OCI-LY3 (cell line): Measurements from ENCODE around the gene TSC1.

Experiments used
- CTCF ChIP-seq: fragments of 200-600, 300-600 bp; sonication (generic); IDR thresholded peaks from 2 replicates; pipeline ENCODE4 v1.5.1; 2014; ENCODE audit warnings: antibody characterized with exemption, low read length, low read depth
- EZH2phosphoT487 ChIP-seq: fragments of 200-600 bp; shearing (Covaris generic); IDR thresholded peaks from 2 replicates; pipeline ENCODE4 v1.6.1; 2018; ENCODE audit warnings: antibody characterized with exemption, mixed run types, low read depth

DNA sequence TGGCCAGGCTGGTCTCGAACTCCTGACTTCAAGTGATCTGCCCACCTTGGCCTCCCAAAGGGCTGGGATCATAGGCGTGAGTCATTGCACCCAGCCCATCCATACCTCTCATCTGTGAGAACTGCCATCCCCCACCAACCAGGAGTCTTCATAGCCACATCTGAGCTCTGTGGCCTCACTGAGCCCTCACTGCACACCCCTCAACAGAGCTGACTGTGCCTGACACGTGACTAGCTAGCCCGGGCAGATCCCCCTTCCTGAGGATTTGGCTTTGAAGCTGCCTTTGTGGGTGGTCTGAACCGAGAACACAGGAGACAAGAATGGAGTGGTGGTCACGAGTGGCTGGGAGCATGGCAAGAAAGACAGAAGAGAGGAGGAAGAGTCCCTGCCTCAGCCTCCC, 81.9 kb downstream of the TSC1 start:
- TF ChIP-seq CTCF: no peak
- TF ChIP-seq EZH2phosphoT487: no peak
